ENCODE data around the gene ANXA1.
"Not testable (repeated sequence)": the region's sequence is repeated elsewhere in the genome, so short reads cannot be mapped to it uniquely, and the experiment has no call there.

Gene ANXA1

DNA sequence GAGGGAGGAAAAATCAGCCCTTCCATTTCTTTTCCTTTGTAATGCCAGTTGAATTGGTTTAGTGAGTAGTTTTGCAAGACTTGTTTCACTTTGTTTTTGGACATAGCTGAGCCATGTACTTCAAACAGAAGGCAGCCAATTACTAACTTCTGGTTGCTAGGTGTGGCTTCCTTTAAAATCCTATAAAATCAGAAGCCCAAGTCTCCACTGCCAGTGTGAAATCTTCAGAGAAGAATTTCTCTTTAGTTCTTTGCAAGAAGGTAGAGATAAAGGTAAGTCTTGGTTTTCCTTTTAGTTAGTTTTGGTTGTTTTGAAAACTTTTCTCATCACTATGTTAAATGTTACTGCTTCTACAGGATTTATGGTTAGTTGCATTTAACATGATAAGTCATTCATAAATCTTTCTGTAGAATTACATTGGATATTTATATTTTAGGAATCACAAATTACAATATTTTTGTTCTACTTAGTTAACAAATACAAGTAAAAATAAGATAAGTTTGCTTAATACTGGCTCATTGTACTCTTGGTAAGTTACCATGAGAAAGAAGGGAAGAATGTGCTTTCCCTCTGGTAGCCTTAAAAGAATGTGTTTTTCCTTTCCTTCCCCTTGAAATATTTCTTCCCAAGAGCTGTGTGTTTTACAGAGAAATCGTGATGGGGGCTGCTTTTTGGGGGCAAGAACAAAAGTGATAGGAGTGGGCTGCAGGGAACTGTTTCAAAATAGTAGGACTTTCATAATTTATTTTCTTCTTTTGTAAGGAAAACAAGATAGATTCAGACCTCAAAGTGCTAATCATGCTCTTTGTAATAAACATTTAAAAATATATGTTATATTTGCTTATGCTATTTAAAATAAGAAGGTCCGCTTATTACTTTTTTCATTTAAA lies at the start of gene ANXA1:
ANXA1 (plus strand) TSS at position 213 of the 890 bp plus-strand sequence. CDS start 6,671 bp downstream, outside the sequence.
- H3K27ac ChIP-seq, result peak within 1 kb of the TSS; percentile 53
- no peak for TF ChIP-seq CTCF (conservative IDR thresholded peaks at IDR 0.05)

GRCh38 chr9:73104342-73104741 lies 47.3 kb upstream of the ANXA1 start:
- TF ChIP-seq CTCF (conservative IDR thresholded peaks at IDR 0.05), result no peak
- no peak overlapping the region for H3K27ac ChIP-seq

GRCh38 chr9:73104921-73105320 lies 46.7 kb upstream of the ANXA1 start:
- H3K27ac ChIP-seq, result no peak overlapping the region
- TF ChIP-seq CTCF (conservative IDR thresholded peaks at IDR 0.05), result no peak

DNA sequence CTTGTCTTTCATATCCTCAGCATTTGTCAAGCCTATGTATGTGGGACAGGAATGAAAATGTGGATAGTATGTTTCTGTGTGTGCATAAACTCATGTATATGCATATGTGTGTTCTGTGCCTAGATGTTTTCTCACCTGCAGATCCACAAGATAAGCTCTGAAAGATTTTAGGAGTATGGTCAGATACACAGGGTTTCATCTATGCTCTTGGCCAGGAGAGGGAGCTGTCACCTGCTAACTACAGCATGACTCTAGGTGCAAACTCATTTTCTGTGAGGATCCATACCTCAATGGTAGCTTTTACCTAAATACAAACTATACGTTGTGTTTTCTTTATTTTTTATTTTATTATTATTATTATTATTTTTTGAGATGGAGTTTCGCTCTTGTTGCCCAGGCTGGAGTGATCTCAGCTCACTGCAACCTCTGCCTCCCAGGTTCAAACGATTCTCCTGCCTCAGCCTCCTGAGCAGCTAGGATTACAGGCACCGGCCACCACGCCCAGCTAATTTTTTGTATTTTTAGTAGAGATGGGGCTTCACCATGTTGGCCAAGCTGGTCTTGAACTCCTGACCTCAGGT lies 44.1 kb upstream of the ANXA1 start:
- TF ChIP-seq CTCF (conservative IDR thresholded peaks at IDR 0.05), result peak; percentile 83
- H3K27ac ChIP-seq, result not testable (repeated sequence)

DNA sequence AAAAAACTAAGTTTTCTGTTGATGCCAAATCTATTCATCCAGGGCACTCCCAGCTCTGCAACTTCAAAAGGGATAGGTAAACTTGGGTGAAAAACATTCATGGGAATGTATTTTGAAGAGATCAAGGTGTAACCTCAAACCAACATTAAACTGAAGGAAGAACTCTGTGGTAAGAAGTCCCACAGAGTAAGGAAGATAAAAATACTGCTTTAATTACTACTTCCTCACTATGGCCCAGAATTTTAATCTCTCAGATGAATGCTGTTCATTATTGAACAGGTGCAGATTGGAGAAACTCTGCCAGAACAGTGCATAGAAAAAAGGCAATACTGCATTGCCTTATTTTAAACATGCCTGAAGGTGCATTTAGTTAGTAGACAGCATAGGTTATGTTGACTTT lies 37.6 kb upstream of the ANXA1 start:
- peak overlapping the region; percentile 29; the same call in 1 of the 2 replicates for H3K27ac ChIP-seq
- no peak for TF ChIP-seq CTCF (conservative IDR thresholded peaks at IDR 0.05)

DNA sequence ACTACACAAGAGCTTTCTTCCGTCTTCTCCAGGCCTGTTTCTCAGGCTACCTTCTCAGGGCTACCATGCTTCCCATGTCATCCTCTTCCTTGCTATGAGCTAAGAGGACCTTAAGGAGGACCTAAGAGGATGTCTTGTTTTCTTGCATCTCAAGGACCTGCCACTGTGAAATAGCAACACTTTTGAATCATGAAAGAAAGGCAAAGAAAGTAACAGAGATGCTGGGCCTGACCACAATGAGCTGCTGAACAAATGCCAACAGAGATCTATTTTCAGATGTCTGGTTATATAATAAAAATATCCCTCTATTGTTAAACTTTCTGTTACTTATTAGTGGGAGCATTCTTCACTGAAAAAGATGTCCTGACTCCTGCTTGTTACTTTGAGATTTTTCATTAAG lies 36.7 kb upstream of the ANXA1 start:
- no peak overlapping the region for H3K27ac ChIP-seq
- TF ChIP-seq CTCF (conservative IDR thresholded peaks at IDR 0.05), result no peak

- no peak overlapping the region for H3K27ac ChIP-seq
- TF ChIP-seq CTCF (conservative IDR thresholded peaks at IDR 0.05), result no peak
Observed at GRCh38 chr9:73116031-73116430, 35.6 kb upstream of the ANXA1 start.
